ENCODE measurements around the gene EGF.
"Not testable (repeated sequence)": the region's sequence is repeated elsewhere in the genome, so short reads cannot be mapped to it uniquely, and the experiment has no call there.

EGF gene

GRCh38 chr4:110025056-110025455 is 112.4 kb downstream of the EGF start:
- no peak for DNase-seq (ENCODE audit: low read depth in 4 of 4, low spot score in 1 of 4)

GRCh38 chr4:110025718-110026117 is 113.0 kb downstream of the EGF start:
- no peak for DNase-seq (ENCODE audit: low read depth in 4 of 4, low spot score in 1 of 4)

DNA sequence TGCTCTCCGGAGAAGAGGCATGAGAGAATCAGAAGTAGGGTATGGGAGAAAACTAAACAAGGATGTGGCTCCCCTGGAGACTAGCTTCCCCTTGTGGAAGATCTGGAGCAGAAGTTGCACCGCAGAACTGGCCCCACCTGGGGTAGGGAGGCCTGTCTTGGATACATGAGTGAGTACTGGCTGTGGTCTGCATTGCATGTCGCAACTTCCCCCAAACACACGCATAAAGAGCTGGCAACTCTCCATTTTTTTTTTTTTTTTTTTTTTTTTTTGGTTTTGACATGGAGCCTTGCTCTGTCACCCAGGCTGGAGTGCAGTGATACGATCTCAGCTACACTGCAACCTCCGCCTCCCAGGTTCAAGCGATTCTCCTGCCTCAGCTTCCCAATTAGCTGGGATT is 119.9 kb downstream of the EGF start:
- no peak for DNase-seq (ENCODE audit: low read depth in 4 of 4, low spot score in 1 of 4)

- no peak for DNase-seq (ENCODE audit: low read depth in 4 of 4, low spot score in 1 of 4)
Observed at GRCh38 chr4:110033355-110034025, 120.8 kb downstream of the EGF start.

DNA sequence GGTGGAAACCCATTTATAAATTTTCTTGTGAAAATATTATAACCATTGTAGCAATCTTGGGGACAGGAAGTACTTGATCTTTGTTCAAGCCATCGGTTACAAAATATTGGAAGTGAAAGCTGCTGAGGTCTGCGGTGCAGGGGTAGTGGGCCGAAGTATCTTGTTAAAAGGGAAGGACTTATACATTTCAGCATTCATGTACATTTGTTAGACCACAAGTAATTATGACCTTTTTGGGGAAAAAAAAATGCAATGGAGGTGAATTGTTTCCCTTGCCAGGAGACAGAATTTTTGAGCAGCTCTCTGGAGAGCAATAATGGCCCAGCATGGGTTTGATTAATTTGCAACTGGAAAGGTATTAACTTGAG is 121.3 kb downstream of the EGF start:
- no peak for DNase-seq (ENCODE audit: low read depth in 4 of 4, low spot score in 1 of 4)

- DNase-seq (ENCODE audit: low read depth in 4 of 4, low spot score in 1 of 4), result not testable (repeated sequence)
Observed at GRCh38 chr4:110039164-110039563, 126.5 kb downstream of the EGF start.

GRCh38 chr4:110041735-110042134 is 129.1 kb downstream of the EGF start:
- DNase-seq (ENCODE audit: low read depth in 4 of 4, low spot score in 1 of 4), result no peak

DNA sequence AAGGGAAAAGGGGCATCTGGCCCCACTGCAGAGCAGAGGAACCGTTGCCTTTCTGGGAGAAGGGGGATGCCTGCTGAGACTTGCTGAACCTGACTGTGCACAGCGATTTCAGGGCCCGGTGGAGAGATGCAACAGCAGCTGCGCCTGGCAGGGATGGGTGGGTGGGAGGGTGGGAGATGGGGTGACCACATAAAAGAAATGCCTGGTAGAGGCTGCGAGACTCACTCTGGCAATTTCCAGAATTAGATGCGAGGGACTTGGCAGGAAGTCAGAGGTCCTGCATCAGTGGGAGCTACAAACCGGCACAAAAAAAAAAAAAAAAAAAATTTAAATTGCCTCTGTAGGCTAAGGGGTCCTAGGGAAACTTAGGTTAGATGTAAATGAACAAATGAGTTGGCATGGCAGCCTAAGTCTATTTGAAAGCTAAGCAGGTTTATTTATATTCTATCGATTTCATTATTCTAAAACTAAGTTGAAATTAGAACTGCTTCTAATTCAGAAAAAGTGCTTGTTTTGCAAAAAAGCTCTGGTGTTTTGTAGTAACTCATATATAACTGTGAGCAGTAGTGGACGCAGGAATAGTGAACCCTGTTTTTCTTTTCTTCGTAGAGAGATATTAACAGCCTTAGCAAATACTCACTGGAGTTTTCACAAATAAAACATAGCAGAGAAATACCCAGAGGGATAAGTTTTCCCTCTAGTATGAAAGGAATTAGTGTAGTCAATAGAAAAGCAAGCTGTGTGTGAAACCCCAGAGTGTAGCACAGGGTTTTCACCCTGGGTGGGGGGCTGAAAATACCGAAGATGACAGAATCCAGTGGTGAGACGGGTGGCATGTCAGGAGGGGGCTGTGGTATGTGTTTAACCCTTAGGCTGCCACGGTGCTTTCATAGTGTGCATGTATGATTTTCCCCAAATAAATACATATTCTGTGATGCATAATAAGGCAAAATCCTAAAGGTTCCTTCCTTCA is 130.1 kb downstream of the EGF start:
- no peak for DNase-seq (ENCODE audit: low read depth in 4 of 4, low spot score in 1 of 4)

DNA sequence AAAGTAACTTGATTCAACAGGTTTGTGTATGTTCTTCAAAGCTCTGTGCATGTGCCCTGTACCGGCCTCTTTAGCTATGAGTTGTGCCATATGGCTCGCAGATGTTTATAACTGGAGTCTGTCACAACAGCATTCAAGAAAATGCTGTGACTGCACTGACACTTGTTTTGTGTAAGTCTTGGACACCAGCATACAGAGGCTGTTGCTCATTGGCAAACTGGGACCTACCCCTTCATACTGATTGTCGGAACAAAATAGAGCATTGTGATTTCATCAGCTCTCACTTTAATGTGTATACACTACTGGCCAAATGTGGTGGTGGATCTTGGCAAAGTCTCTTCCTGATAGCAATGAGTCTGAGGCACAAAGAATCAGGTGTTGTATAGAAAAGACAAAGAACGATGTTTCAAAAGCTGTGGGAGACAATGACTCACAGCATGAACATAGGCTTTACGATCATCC is 133.9 kb downstream of the EGF start:
- DNase-seq (ENCODE audit: low read depth in 4 of 4, low spot score in 1 of 4), result no peak

- peak; percentile 10 to 25 (median 15) for DNase-seq (ENCODE audit: low read depth in 4 of 4, low spot score in 1 of 4)
Observed at GRCh38 chr4:110049951-110050925, 137.6 kb downstream of the EGF start.

- DNase-seq (ENCODE audit: low read depth in 4 of 4, low spot score in 1 of 4), result no peak
Observed at GRCh38 chr4:110055158-110055768, 142.6 kb downstream of the EGF start.

DNA sequence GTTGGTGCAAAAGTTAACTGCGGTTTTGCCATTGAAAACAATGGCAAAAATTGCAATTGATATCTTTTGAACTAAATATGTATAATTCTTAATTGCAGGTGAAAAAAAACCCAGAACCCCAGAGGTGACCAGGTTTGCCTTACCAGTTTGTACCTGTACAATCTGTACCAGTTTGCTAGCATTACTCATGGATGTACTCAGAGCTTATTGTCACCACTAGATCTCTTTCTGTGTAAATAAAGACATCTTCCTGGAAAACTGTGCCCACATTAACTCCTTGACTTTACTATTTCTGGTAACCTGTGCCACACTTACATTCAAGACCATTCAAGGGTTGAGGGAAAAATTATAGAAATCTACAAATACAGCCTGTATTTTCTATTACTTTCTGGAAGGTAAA is 146.0 kb downstream of the EGF start:
- DNase-seq (ENCODE audit: low read depth in 4 of 4, low spot score in 1 of 4), result no peak

DNA sequence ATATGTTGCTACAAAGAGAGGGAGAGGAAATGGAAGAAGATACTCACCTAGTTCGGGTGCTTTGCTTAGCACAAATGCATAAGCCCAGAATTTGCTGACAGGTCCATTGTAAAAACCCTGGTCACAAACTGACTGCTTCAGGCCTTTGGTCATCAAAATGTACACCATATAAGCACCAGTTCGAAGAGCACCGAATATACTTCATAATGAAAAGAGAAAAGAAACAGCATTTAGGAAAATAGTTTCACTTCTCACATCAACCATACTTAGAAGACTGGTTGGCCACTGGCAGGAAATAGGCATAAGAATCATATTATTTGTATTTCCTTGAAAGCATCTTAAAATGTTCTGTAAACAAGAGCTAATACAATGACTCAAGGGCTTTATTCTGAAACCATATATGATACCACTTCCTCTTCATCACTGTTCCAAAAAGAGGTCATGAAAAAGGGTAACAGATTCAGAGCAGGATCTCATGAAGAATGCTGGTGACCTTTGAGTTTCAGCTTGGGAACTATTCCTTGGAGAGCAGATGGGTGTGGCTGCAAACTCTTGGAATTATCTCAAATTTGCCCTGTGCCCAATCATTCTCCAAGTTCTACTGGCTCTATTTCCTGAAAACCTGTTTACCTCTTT is 147.0 kb downstream of the EGF start:
- DNase-seq (ENCODE audit: low read depth in 4 of 4, low spot score in 1 of 4), result no peak

- no peak for DNase-seq (ENCODE audit: low read depth in 4 of 4, low spot score in 1 of 4)
Observed at GRCh38 chr4:110061076-110061475, 148.4 kb downstream of the EGF start.
